HepG2 (cell line): ENCODE data around the gene ELSPBP1.

Experiments used
- GABPB1 ChIP-seq: IDR thresholded peaks from 2 replicates; pipeline ENCODE4 v1.6.1; 2016; ENCODE audit warnings: mild to moderate bottlenecking, missing genetic modification reagents, moderate library complexity, missing compliant biosample characterization
- MEIS1 ChIP-seq: sonication (generic); formaldehyde crosslinking; IDR thresholded peaks from 2 replicates; pipeline ENCODE4 v1.9.0; 2021; ENCODE audit warnings: mild to moderate bottlenecking, missing genetic modification reagents, moderate library complexity, borderline replicate concordance
- PCBP1 ChIP-seq: fragments of 200-400 bp; formaldehyde crosslinking; IDR thresholded peaks from 2 replicates; pipeline ENCODE4 v1.6.1; 2017; ENCODE audit warnings: mild to moderate bottlenecking, low read depth, low read length, borderline replicate concordance
- RAD21 ChIP-seq: fragments of 450-650 bp; formaldehyde crosslinking; IDR thresholded peaks from 2 replicates; pipeline ENCODE4 v1.5.0; 2020; ENCODE audit warnings: mild to moderate bottlenecking
- ZNF274 ChIP-seq: sonication (generic); formaldehyde crosslinking; IDR thresholded peaks from 2 replicates; pipeline ENCODE4 v1.5.1; 2020; ENCODE audit warnings: mild to moderate bottlenecking, missing genetic modification reagents
- ZNF720 ChIP-seq: sonication (generic); formaldehyde crosslinking; IDR thresholded peaks from 2 replicates; pipeline ENCODE4 v1.4.0; 2020; ENCODE audit warnings: missing genetic modification reagents

DNA sequence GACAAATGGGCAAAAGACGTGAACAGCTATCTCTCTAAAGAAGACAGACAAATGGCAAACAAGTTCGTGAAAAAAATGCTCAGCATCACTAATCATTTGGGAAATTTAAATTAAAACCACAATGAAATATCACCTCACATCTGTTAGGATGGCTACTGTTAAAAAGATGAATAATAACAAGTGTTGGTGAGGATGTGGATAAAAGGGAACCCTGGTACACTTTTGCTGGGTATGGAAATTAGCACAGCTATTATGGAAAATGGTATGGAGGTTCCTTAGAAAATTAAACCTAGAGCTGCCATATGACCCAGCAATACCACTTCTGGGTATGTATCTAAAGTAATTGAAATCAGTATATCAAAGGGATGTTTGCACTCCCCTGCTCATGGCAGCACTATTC lies 42.3 kb downstream of the ELSPBP1 start:
- TF ChIP-seq RAD21 (CRISPR knock-in tag) (no peak), GABPB1 (CRISPR knock-in tag) (no peak), ZNF274 (CRISPR knock-in tag) (no peak), MEIS1 (CRISPR knock-in tag) (no peak), PCBP1 (no peak), ZNF720 (no peak)
